H1 (cell line): ENCODE results near the gene GPRASP1.
"Not testable (repeated sequence)": the region's sequence is repeated elsewhere in the genome, so short reads cannot be mapped to it uniquely, and the experiment has no call there.

Experiments used
- CTCF ChIP-seq, 3 experiments: IDR thresholded peaks; 1 replicate in 2 of 3; 2 replicates in 1 of 3; pipeline versions ENCODE4 v1.5.1 to v1.6.1; 2011; ENCODE audit warnings: low read length in 3 of 3, mild to moderate bottlenecking in 3 of 3, inconsistent platforms in 2 of 3, low read depth in 1 of 3, moderate library complexity in 1 of 3; ENCODE audit not compliant: insufficient read depth in 1 of 3; ENCODE audit errors: control extremely low read depth in 1 of 3
- EP300 ChIP-seq, 2 experiments: IDR thresholded peaks; 1 replicate in 1 of 2; 2 replicates in 1 of 2; pipeline ENCODE4 v1.6.1; 2011 to 2012; ENCODE audit warnings: low read depth in 2 of 2, low read length in 2 of 2, mild to moderate bottlenecking in 2 of 2, borderline replicate concordance in 1 of 2, inconsistent platforms in 1 of 2, moderate library complexity in 1 of 2
- EZH2 ChIP-seq: fragments of 200-600 bp; sonication (generic); IDR thresholded peaks from 2 replicates; pipeline ENCODE4 v1.7.1; 2012; ENCODE audit warnings: low read depth, mild to moderate bottlenecking, moderate library complexity, low read length, inconsistent platforms; ENCODE audit not compliant: severe bottlenecking
- TAF1 ChIP-seq: IDR thresholded peaks from 2 replicates; pipeline ENCODE4 v1.6.1; 2011; ENCODE audit warnings: mild to moderate bottlenecking, low read depth, low read length

DNA sequence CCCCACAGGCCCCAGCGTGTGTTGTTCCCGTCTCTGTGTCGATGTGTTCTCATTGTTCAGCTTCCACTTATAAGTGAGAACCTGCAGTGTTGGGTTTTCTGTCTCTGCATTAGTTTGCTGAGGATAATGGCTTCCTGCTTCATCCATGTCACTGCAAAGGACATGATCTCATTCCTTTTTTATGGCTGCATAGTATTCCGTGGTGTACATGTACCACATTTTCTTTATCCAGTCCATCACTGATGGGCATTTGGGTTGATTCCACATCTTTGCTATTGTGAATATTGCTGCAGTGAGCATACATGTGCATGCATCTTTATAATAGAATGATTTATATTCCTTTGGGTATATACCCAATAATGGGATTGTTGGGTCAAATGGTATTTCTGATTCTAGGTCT is 12.5 kb downstream of the GPRASP1 start:
- TF ChIP-seq CTCF (IDR thresholded peaks at IDR 0.05; ENCODE audit: control extremely low read depth in 1 of 3, insufficient read depth in 1 of 3, low read depth in 1 of 3, low read length in 3 of 3); EP300 (IDR thresholded peaks at IDR 0.05; ENCODE audit: borderline replicate concordance in 1 of 2, low read depth in 2 of 2, low read length in 2 of 2); EZH2; TAF1: not testable (repeated sequence)
